HEK293 (cell line): ENCODE measurements around the gene LENEP.
A peak's percentile ranks its signal among the peaks of the same experiment; 100 is the strongest.

Source experiments
- CTCF ChIA-PET: fragments of 350-600 bp; formaldehyde crosslinking; extraction: SDS; loops from one replicate; lab custom pipeline; 2021; ENCODE audit warnings: antibody characterized with exemption; lab: Yijun Ruan, JAX
- POLR2A ChIA-PET: fragments of 300-600 bp; formaldehyde crosslinking; extraction: SDS; loops from one replicate; lab custom pipeline; 2020; ENCODE audit warnings: antibody characterized with exemption, inconsistent platforms; lab: Yijun Ruan, JAX
- H3K27ac ChIP-seq: fragments of 200-500 bp; sonication (Bioruptor generic); 2 replicates; pipeline ENCODE4 v1.5.1; 2014; ENCODE audit warnings: low read depth, low read length, control low read depth, inconsistent platforms; ENCODE audit errors: extremely low read depth
- H3K36me3 ChIP-seq, 2 experiments: fragments of 200-500 bp in 1 of 2; sonication (Bioruptor generic) in 1 of 2; 1 replicate in 1 of 2; 2 replicates in 1 of 2; pipeline ENCODE4 v1.5.1; 2014 to 2017; ENCODE audit warnings: inconsistent platforms in 2 of 2, low read length in 2 of 2; ENCODE audit not compliant: control insufficient read depth in 2 of 2, insufficient read depth in 1 of 2
- H3K4me1 ChIP-seq: fragments of 200-500 bp; sonication (Bioruptor generic); 2 replicates; pipeline ENCODE4 v1.5.1; 2014; ENCODE audit warnings: mild to moderate bottlenecking, low read length, inconsistent platforms; ENCODE audit not compliant: control insufficient read depth, insufficient read depth
- H3K4me3 ChIP-seq: 2 replicates; pipeline ENCODE4 v1.5.1; 2011; ENCODE audit warnings: low read depth, mild to moderate bottlenecking, control low read depth, low read length, moderate library complexity
- H3K9me3 ChIP-seq: fragments of 200-500 bp; sonication (Bioruptor generic); 2 replicates; pipeline ENCODE4 v1.5.1; 2014; ENCODE audit warnings: low read depth, low read length, inconsistent platforms; ENCODE audit not compliant: control insufficient read depth, insufficient read depth
- EGR2 ChIP-seq: fragments of 450-650 bp; formaldehyde crosslinking; IDR thresholded peaks from 2 replicates; pipeline ENCODE4 v1.5.1; 2016; ENCODE audit warnings: low read depth, missing biosample characterization, missing genetic modification characterization
- HOXD13 ChIP-seq: sonication (generic); formaldehyde crosslinking; IDR thresholded peaks from 2 replicates; pipeline ENCODE4 v1.8.0; 2022; ENCODE audit warnings: missing genetic modification reagents, borderline replicate concordance
- IKZF3 ChIP-seq: fragments of 450-650 bp; IDR thresholded peaks from 2 replicates; pipeline ENCODE4 v1.5.0; 2018; ENCODE audit warnings: missing biosample characterization, mild to moderate bottlenecking, missing genetic modification characterization, moderate library complexity
- KLF16 ChIP-seq: fragments of 450-650 bp; formaldehyde crosslinking; IDR thresholded peaks from 2 replicates; pipeline ENCODE4 v1.5.1; 2017; ENCODE audit warnings: missing biosample characterization, missing genetic modification characterization
- OSR2 ChIP-seq: fragments of 450-650 bp; formaldehyde crosslinking; IDR thresholded peaks from 2 replicates; pipeline ENCODE4 v1.5.1; 2016; ENCODE audit warnings: missing biosample characterization, missing genetic modification characterization
- PATZ1 ChIP-seq: fragments of 450-650 bp; formaldehyde crosslinking; IDR thresholded peaks from 2 replicates; pipeline ENCODE4 v1.5.1; 2016; ENCODE audit warnings: missing biosample characterization, missing genetic modification characterization
- TCF7L2 ChIP-seq: IDR thresholded peaks from 2 replicates; pipeline ENCODE4 v1.6.1; 2011; ENCODE audit warnings: low read depth, mild to moderate bottlenecking, inconsistent platforms, low read length, moderate library complexity, borderline replicate concordance
- ZBTB48 ChIP-seq: fragments of 450-650 bp; formaldehyde crosslinking; IDR thresholded peaks from 2 replicates; pipeline ENCODE4 v1.5.1; 2016; ENCODE audit warnings: missing biosample characterization, missing genetic modification characterization
- ZEB2 ChIP-seq: fragments of 450-650 bp; formaldehyde crosslinking; IDR thresholded peaks from 2 replicates; pipeline ENCODE4 v1.5.1; 2016; ENCODE audit warnings: missing biosample characterization, missing genetic modification characterization
- ZFHX2 ChIP-seq: fragments of 450-650 bp; formaldehyde crosslinking; conservative IDR thresholded peaks from 2 replicates; pipeline ENCODE4 v1.5.1; 2016; ENCODE audit warnings: missing biosample characterization, missing genetic modification characterization
- ZNF10 ChIP-seq: fragments of 450-650 bp; formaldehyde crosslinking; IDR thresholded peaks from 2 replicates; pipeline ENCODE4 v1.5.1; 2017; ENCODE audit warnings: missing biosample characterization, missing genetic modification characterization
- ZNF23 ChIP-seq: fragments of 450-650 bp; formaldehyde crosslinking; IDR thresholded peaks from 2 replicates; pipeline ENCODE4 v1.5.1; 2016; ENCODE audit warnings: missing biosample characterization, missing genetic modification characterization, borderline replicate concordance
- ZNF24 ChIP-seq: fragments of 450-650 bp; formaldehyde crosslinking; IDR thresholded peaks from 2 replicates; pipeline ENCODE4 v1.5.1; 2016; ENCODE audit warnings: missing biosample characterization, missing genetic modification characterization
- ZNF341 ChIP-seq: fragments of 450-650 bp; formaldehyde crosslinking; IDR thresholded peaks from 2 replicates; pipeline ENCODE4; 2016; ENCODE audit warnings: low read depth, missing biosample characterization, missing genetic modification characterization
- ZNF362 ChIP-seq: fragments of 450-650 bp; formaldehyde crosslinking; IDR thresholded peaks from 2 replicates; pipeline ENCODE4 v1.5.1; 2016; ENCODE audit warnings: missing biosample characterization, missing genetic modification characterization
- ZNF391 ChIP-seq: fragments of 450-650 bp; formaldehyde crosslinking; IDR thresholded peaks from 2 replicates; pipeline ENCODE4 v1.5.1; 2016; ENCODE audit warnings: low read depth, missing biosample characterization, missing genetic modification characterization, borderline replicate concordance
- ZNF501 ChIP-seq: fragments of 450-650 bp; formaldehyde crosslinking; IDR thresholded peaks from 2 replicates; pipeline ENCODE4 v1.5.1; 2016; ENCODE audit warnings: missing biosample characterization, missing genetic modification characterization
- ZNF596 ChIP-seq: fragments of 450-650 bp; IDR thresholded peaks from 2 replicates; pipeline ENCODE4 v1.5.0; 2018; ENCODE audit warnings: missing biosample characterization, mild to moderate bottlenecking, missing genetic modification characterization, moderate library complexity
- ZNF623 ChIP-seq: fragments of 450-650 bp; formaldehyde crosslinking; IDR thresholded peaks from 2 replicates; pipeline ENCODE4 v1.5.1; 2016; ENCODE audit warnings: missing biosample characterization, missing genetic modification characterization
- ZNF76 ChIP-seq: fragments of 450-650 bp; formaldehyde crosslinking; IDR thresholded peaks from 2 replicates; pipeline ENCODE4; 2016; ENCODE audit warnings: low read depth, missing biosample characterization, missing genetic modification characterization, borderline replicate concordance
- ZNF768 ChIP-seq: fragments of 450-650 bp; formaldehyde crosslinking; IDR thresholded peaks from 2 replicates; pipeline ENCODE4 v1.5.1; 2018; ENCODE audit warnings: missing biosample characterization, mild to moderate bottlenecking, missing genetic modification characterization

The LENEP gene

DNA sequence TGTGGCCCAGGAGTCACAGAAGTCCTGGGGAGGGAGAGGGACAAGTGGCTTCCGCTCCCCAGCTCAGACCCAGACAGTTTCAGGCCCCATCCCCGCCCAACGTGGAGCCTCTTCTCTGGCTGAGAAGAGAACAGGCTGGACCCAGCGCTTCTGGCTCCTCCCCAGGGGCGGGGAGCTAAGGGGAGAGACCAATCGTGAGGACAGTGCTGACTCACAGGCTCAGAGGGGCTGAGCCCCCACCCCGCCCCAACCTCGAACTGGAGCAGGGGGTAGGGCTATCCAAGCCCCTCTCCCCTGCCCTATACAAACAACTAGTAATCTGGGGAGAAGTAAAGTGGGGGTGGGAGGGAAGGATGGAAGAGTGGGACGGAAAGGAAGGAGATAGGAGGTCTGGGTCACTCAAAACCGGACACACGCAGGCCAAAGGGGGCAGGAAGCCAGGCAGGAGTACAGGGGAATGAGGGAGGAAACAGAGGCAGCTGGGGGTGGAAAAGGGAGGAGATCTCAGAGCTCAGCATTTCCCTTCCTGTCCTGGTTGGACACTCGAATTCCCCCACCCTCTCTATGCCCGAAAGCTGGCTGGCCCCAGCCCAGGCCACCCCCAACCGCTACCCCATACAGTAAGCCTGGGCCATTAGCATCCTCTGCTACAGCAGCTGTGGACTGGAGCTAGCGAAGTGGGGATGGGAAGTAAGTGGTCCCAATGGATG, 22.6 kb upstream of the LENEP start, which contains the start of gene SHC1 (continued):
- TF ChIP-seq ZNF24 (tag by site-specific recombination) (no peak), ZNF501 (no peak), HOXD13 (CRISPR knock-in tag) (no peak), ZNF23 (no peak), ZNF10 (tag by site-specific recombination) (no peak), ZNF768 (tag by site-specific recombination) (no peak), EGR2 (tag by site-specific recombination) (peak; percentile 36)

- H3K36me3 ChIP-seq = peaks cover 0 to 30% of the 10 kb centered on the region in 2 experiments; a peak in 1 of 3 replicates
- no peak overlapping the region for H3K27ac ChIP-seq
- H3K4me1 ChIP-seq = peaks cover 12% of the 10 kb centered on the region
- POLR2A ChIA-PET = interaction anchor here (0.8 to 6.0 kb wide), 10 partner anchors 7 to 86 kb away, joined by 3 to 69 read pairs (median 5); partner anchors contain the start of genes ADAM15, FLAD1, PBXIP1 and PMVK
- H3K4me3 ChIP-seq = no peak overlapping the region
- H3K9me3 ChIP-seq = no peaks in the 10 kb centered on the region
- CTCF ChIA-PET = interaction anchor here (0.6 to 2.7 kb wide), 8 partner anchors 10 to 973 kb away, joined by 3 to 16 read pairs (median 9); partner anchors contain the start of gene PYGO2
- TF ChIP-seq IKZF3 (tag by site-specific recombination) = no peak; the same call in 1 of the 2 replicates
- no peak for TF ChIP-seq ZNF623
- TF ChIP-seq ZFHX2 (tag by site-specific recombination) = peak; percentile 42; the same call in 1 of the 2 replicates
Measured at GRCh38 chr1:154971341-154971998, 21.9 kb upstream of the LENEP start.

DNA sequence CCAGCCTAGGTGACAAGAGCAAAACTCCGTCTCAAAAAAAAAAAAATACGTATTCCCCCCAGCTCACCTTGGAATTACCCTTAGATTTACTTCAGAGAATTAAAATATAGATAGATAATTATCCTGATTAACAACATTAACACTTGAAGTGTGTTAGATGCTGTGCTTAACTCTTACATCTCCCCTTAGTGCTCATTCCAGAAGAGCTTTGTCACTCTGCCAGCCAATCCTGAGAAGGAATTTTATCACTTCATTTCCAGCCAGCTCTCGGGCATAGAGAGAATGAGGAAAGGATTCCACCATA, 21.2 kb upstream of the LENEP start:
- H3K9me3 ChIP-seq = no peaks in the 10 kb centered on the region
- POLR2A ChIA-PET = interaction anchor here (0.8 to 6.0 kb wide), 12 partner anchors 8 to 85 kb away, joined by 3 to 69 read pairs (median 8); partner anchors contain the start of genes ADAM15, FLAD1, LENEP and PBXIP1
- H3K4me3 ChIP-seq = peak overlapping the region; percentile 9; the same call in 1 of the 2 replicates
- peaks cover 0 to 23% of the 10 kb centered on the region in 2 experiments; a peak in 2 of 3 replicates for H3K36me3 ChIP-seq
- TF ChIP-seq ZBTB48 (tag by site-specific recombination) (no peak), ZNF341 (tag by site-specific recombination) (peak; percentile 79), ZEB2 (no peak)
- TF ChIP-seq, all 188 proteins: peak for 1
- CTCF ChIA-PET = interaction anchor here (0.6 to 2.7 kb wide), 8 partner anchors 8 to 413 kb away, joined by 3 to 16 read pairs (median 4); partner anchors contain the start of gene PYGO2
- Histone ChIP-seq H3K27ac (peak overlapping the region; percentile 76), H3K4me1 (peaks cover 12% of the 10 kb centered on the region)

DNA sequence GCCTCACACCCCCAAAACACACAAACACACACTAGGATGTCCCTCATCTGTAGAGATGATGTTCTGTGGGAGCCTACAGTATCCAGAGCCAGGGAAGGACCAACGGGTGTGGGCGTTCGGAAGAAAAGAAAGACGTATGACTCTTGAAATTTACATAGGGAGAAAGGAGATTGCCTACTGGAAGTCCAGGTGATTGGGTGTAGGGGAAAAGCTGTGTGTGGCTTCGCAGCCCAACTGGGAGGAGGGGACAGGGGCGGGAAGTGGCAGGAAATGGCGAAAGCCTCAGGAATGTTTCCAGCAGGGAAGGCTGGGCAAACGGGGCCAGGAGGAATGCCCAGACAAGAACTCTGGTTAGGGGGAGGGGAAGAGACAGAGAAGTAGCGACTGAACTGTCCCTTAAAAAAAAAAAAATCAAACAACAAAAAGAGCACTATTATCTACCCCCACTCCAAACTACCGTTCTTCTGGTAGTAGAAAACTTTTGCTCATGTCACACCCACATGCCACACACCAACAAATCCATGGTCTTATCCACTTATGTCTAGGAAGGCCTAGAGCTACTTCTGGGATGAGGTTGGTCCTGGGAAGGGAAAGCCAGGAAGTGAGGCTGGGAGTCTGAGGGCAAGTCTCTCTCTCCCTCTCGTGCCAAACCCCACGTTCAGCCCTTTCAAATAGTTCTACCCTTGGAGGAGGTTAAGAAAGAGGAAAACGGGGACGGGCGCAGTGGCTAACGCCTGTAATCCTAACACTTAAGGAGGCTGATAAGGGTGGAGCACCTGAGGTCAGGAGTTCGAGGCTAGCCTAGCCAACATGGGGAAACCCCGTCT, 20.7 kb upstream of the LENEP start:
- Histone ChIP-seq H3K4me1 (peaks cover 12% of the 10 kb centered on the region), H3K4me3 (peak overlapping the region; percentile 16), H3K9me3 (no peaks in the 10 kb centered on the region), H3K36me3 (peaks cover 0 to 19% of the 10 kb centered on the region in 2 experiments; a peak in 2 of 3 replicates), H3K27ac (peak overlapping the region; percentile 76)
- ChIA-PET POLR2A (interaction anchor here (0.6 to 6.0 kb wide), 17 partner anchors 8 to 103 kb away, joined by 3 to 69 read pairs (median 8); partner anchors contain the start of genes ADAM15, FLAD1, KCNN3 and LENEP), CTCF (interaction anchor here (0.6 to 2.7 kb wide), 17 partner anchors 9 to 413 kb away, joined by 3 to 16 read pairs (median 4); partner anchors contain the start of genes FLAD1 and PYGO2)
- no peak for TF ChIP-seq ZNF362
- TF ChIP-seq OSR2 (tag by site-specific recombination) = peak; percentile 69
- no peak for TF ChIP-seq KLF16
- TF ChIP-seq ZNF76 (tag by site-specific recombination) = peak; percentile 82
- no peak for TF ChIP-seq ZNF596
- TF ChIP-seq TCF7L2 = no peak
- TF ChIP-seq PATZ1 = peak; percentile 86
- peak; percentile 53; the same call in 1 of the 2 replicates for TF ChIP-seq ZNF391
